ENCODE measurements around the gene TLX1. TPM values are rescaled to one million over a fixed set of nuclear protein-coding genes. Genes with fewer than 3 reads are reported as not detected.

Gene TLX1
- total RNA-seq, 4 donors from 2014 or later = not detected

GRCh38 chr10:101182936-101183335 is 51.8 kb downstream of the TLX1 start:
- TF ChIP-seq POLR2A (IDR thresholded peaks at IDR 0.05) (no peak), CTCF (IDR thresholded peaks at IDR 0.05) (no peak)
- WGBS, 2 donors = 70 to 74% methylated on average over 2 of the region's 2 CpGs
- Histone ChIP-seq H3K4me3 (replicated peaks in 1 of 3) (no peak overlapping the region), H3K4me1 (no peaks in the 10 kb centered on the region), H3K9me3 (no peaks in the 10 kb centered on the region), H3K27me3 (no peaks in the 10 kb centered on the region), H3K36me3 (no peaks in the 10 kb centered on the region), H3K27ac (no peak overlapping the region)
- intact Hi-C loops (cut with DNase I) = no loop called here
- no peak for DNase-seq

GRCh38 chr10:101183458-101184183 is 52.5 kb downstream of the TLX1 start:
- Histone ChIP-seq H3K27me3 (no peaks in the 10 kb centered on the region), H3K4me3 (replicated peaks in 1 of 3) (no peak overlapping the region), H3K4me1 (no peaks in the 10 kb centered on the region), H3K27ac (no peak overlapping the region), H3K9me3 (no peaks in the 10 kb centered on the region), H3K36me3 (no peaks in the 10 kb centered on the region)
- TF ChIP-seq CTCF (IDR thresholded peaks at IDR 0.05) (no peak), POLR2A (IDR thresholded peaks at IDR 0.05) (no peak)
- intact Hi-C loops (cut with DNase I) = no loop called here
- DNase-seq = no peak
- 80 to 82% methylated on average over 6 of the region's 6 CpGs for WGBS, 2 donors

Other genes starting within 250 kb of the TLX1 start
- 10 to 100 TPM; 34.1 to 47.9 (median 40.4) TPM for gene SLF2, start 218.3 kb upstream of the TLX1 start, total RNA-seq
- 10 to 100 TPM in 1 of 4 donors, 1 to 10 TPM in 3; 8.7 to 13.3 (median 9.8) TPM for gene SEMA4G, start 161.8 kb upstream of the TLX1 start, total RNA-seq
- 100 to 1,000 TPM in 3 of 4 donors, 10 to 100 TPM in 1; 86.1 to 178 (median 145) TPM for gene MRPL43, start 143.8 kb upstream of the TLX1 start, total RNA-seq
- gene TWNK, start 143.8 kb upstream of the TLX1 start, total RNA-seq = 1 to 10 TPM; 5.5 to 7.7 (median 6.8) TPM
- gene LZTS2, start 131.5 kb upstream of the TLX1 start, total RNA-seq = 100 to 1,000 TPM in 1 of 4 donors, 10 to 100 TPM in 3; 75.4 to 107 (median 88.1) TPM
- 1 to 10 TPM in 1 of 4 donors, under 1 TPM in 3; 0.24 to 1.1 (median 0.69) TPM for gene PDZD7, start 100.2 kb upstream of the TLX1 start, total RNA-seq
- gene SFXN3, start 100.1 kb upstream of the TLX1 start, total RNA-seq = 10 to 100 TPM; 35.8 to 56.8 (median 43.3) TPM
- gene KAZALD1, start 69.3 kb upstream of the TLX1 start, total RNA-seq = 1 to 10 TPM; 3.1 to 9.9 (median 6.3) TPM
- gene LBX1, start 98.2 kb downstream of the TLX1 start, total RNA-seq = not detected
- gene BTRC, start 222.9 kb downstream of the TLX1 start, total RNA-seq = 10 to 100 TPM; 14.5 to 70.4 (median 22.7) TPM